Measurements from ENCODE around the gene LRRC3.

DNA sequence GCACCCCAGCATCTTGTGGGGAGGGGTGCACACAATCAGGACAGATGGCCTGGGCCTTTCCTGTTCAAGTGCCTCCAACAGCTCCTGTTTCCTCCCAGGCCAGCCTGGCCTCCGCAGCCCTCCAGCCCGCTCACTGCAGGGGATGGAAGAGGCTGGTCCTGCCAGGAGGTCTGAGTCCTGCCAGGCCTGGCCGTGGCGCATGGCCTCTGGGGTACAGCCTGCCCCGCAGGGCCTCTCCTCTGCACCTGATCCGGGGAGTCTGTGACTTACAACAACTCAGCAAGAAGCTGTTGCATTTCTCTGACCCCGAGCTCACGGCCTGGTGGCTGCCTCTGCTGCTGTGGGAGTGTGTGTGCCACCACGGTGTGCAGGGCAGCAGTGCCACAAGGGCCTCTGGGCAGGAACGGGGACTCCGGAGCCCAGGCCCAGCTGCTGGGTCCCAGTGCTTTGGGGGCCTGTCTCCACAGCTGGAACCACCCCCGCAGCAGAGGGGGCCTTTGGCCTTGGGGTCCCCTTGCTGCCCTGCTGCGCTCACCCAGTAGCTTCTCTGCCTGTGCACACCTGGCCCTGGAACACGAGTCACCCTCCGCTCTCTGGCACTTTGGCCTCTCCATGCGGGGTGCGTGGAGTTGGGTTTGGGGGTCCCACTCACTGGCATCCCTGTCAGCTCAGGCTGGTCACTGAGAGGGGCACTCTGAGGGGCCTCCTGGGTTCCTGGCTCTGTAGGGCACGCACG lies 17.4 kb upstream of the LRRC3 start:
- TF ChIP-seq POLR2A (IDR thresholded peaks at IDR 0.05) = no peak
- TF ChIP-seq, protein P1, sequence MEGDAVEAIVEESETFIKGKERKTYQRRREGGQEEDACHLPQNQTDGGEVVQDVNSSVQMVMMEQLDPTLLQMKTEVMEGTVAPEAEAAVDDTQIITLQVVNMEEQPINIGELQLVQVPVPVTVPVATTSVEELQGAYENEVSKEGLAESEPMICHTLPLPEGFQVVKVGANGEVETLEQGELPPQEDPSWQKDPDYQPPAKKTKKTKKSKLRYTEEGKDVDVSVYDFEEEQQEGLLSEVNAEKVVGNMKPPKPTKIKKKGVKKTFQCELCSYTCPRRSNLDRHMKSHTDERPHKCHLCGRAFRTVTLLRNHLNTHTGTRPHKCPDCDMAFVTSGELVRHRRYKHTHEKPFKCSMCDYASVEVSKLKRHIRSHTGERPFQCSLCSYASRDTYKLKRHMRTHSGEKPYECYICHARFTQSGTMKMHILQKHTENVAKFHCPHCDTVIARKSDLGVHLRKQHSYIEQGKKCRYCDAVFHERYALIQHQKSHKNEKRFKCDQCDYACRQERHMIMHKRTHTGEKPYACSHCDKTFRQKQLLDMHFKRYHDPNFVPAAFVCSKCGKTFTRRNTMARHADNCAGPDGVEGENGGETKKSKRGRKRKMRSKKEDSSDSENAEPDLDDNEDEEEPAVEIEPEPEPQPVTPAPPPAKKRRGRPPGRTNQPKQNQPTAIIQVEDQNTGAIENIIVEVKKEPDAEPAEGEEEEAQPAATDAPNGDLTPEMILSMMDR (IDR thresholded peaks at IDR 0.05) = no peak
